Measurements from ENCODE around the gene TRPV5. TPM values are rescaled to one million over a fixed set of nuclear protein-coding genes. Genes with fewer than 3 reads are reported as not detected.

Gene TRPV5
- polyA plus RNA-seq, 12 donors = 0.05 to 0.18 (median 0.10) TPM; not detected in 6

Other genes with a start within 250 kb of the TRPV5 start
- gene PRSS1, start 184.3 kb downstream of the TRPV5 start, polyA plus RNA-seq (ENCODE audit: insufficient read length in 12 of 12) = under 1 TPM in 1 of 12 donors, not detected in 11; 0.18 TPM
- under 1 TPM in 1 of 12 donors, not detected in 11; 0.28 TPM for gene PRSS2, start 162.8 kb downstream of the TRPV5 start, polyA plus RNA-seq (ENCODE audit: insufficient read length in 12 of 12)
- gene EPHB6, start 78.7 kb downstream of the TRPV5 start, polyA plus RNA-seq (ENCODE audit: insufficient read length in 12 of 12) = 10 to 100 TPM in 3 of 12 donors, 1 to 10 TPM in 8, not detected in 1; 2.1 to 34.3 (median 5.1) TPM
- gene TRPV6, start 48.0 kb downstream of the TRPV5 start, polyA plus RNA-seq (ENCODE audit: insufficient read length in 12 of 12) = 1 to 10 TPM in 1 of 12 donors, under 1 TPM in 9, not detected in 2; 0.09 to 1.8 (median 0.18) TPM
- gene LLCFC1, start 5.7 kb upstream of the TRPV5 start, polyA plus RNA-seq (ENCODE audit: insufficient read length in 12 of 12) = under 1 TPM in 7 of 12 donors, not detected in 5; 0.21 to 0.70 (median 0.52) TPM
- 1 to 10 TPM in 9 of 12 donors, under 1 TPM in 1, not detected in 2; 0.54 to 3.2 (median 1.6) TPM for gene KEL, start 28.6 kb upstream of the TRPV5 start, polyA plus RNA-seq (ENCODE audit: insufficient read length in 12 of 12)
- gene OR9A2, start 93.4 kb upstream of the TRPV5 start, polyA plus RNA-seq (ENCODE audit: insufficient read length in 12 of 12) = not detected
- gene OR6V1, start 118.6 kb upstream of the TRPV5 start, polyA plus RNA-seq (ENCODE audit: insufficient read length in 12 of 12) = not detected
- not detected for gene PIP, start 198.3 kb upstream of the TRPV5 start, polyA plus RNA-seq (ENCODE audit: insufficient read length in 12 of 12)
- not detected for gene TAS2R39, start 249.7 kb upstream of the TRPV5 start, polyA plus RNA-seq (ENCODE audit: insufficient read length in 12 of 12)

Measured in muscle of arm (tissue), 12 donors.